Measurements from ENCODE around the gene FNDC3B.

FNDC3B gene

GRCh38 chr3:172176061-172176770 is 136.8 kb downstream of the FNDC3B start:
- no peak for DNase-seq (ENCODE audit: low read depth, low spot score)
- H3K27ac ChIP-seq: no peak overlapping the region

DNA sequence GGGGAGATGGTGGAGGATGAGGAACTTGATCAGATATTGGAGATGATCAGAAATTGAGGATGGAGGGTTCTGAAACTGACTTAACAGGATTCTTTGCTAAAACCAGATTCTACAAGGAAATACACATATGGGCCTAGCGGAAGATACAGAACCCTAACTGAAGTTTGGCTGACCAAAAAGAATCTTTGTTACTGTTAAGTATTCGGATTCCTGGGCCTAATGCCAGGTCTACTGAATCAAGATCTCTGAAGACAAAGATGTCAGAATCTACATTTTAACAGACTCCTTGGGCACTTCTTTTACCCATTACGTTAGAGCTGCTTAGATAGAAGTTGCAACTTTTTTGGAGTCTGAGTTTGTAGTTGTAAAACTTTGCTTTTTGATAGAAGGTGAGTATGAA is 137.7 kb downstream of the FNDC3B start:
- H3K27ac ChIP-seq: no peak overlapping the region
- no peak for DNase-seq (ENCODE audit: low read depth, low spot score)

DNA sequence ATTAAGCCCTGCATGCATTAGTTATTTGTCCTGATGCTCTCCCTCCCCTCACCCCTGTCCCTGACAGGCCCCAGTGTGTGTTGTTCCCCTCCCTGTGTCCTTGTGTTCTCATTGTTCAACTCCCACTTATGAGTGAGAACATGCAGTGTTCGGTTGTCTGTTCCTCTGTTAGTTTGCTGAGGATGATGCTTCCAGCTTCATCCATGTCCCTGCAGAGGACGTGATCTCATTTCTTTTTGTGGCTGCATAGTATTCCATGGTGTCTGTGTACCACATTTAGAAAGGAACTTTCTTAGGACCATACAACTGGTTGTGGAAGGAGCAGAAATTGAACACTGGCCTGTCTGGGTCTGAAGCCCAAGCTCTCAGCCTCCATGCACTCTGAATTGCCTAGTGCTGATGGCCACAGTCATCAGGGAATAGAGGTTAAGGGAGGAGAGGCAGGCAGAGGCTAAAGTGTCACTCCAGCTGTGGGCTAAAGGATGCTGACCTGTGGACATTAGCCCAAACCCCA is 138.5 kb downstream of the FNDC3B start:
- no peak for DNase-seq (ENCODE audit: low read depth, low spot score)
- no peak overlapping the region for H3K27ac ChIP-seq

DNA sequence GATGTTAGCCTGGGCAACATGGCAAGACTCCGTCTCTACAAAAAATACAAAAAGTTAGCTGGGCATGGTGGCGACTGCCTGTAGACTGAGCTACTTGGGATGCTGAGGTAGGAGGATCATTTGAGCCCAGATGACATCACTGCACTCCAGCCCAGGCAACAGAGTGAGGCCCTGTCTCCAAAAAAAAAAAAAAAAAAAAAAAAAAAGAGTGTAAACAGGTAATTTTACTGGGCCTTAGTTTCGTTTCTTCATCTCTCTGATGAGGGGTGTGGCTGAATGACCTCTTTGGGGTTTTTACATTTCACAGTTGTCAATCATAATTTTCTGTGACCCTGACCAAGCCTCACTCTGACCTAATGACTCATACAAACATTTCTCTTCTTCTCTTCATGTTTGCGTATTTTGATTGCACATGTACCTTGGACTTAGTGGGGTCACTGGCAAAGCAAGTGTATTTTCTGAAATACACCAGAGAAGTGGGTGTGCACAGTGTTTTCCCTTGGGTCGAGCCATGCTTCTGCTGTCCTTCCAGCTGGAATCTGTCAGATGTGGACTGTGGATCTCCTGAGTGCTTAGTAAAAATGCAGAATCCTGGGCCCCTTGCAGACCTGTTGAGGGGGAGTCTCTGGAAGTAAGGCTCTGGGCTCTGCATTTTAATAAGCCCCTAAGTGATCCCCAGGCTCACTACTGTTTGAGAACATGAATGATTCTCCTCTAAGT is 140.5 kb downstream of the FNDC3B start:
- no peak overlapping the region for H3K27ac ChIP-seq
- no peak for DNase-seq (ENCODE audit: low read depth, low spot score)

GRCh38 chr3:172180473-172180872 is 141.1 kb downstream of the FNDC3B start:
- no peak for DNase-seq (ENCODE audit: low read depth, low spot score)
- no peak overlapping the region for H3K27ac ChIP-seq

DNA sequence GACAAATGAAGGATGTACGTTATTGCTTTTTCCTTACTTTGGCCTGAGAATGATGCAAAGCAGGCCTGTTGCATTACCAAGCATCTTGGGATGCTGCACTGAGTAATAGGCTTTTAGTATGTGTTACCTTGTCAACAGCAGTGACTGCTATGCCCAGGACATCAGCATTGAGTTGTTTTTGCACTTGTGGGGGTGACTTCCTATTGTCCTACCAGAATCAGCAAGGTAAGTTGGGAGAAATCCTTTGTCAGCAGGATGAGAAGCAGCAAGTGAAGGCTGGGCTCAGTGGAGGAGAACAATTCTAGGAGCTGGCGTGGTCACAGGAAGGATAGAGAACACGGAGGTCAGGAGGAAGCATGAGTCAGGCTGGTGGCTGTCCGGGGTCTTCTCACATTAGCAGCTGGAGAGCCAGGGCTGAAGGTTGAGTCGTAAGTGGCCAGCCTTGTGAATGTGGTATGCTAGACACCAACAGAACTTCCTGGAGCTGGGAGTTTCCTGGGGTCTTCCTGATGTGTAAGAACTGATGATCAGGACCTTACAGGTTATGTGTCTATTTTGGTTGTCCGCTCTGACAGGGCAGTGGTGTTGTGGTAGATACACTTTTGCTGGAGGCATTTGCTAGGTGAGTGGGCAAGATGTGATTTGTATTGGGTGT is 142.7 kb downstream of the FNDC3B start:
- no peak for DNase-seq (ENCODE audit: low read depth, low spot score)
- H3K27ac ChIP-seq: peak overlapping the region; percentile 21

- peak overlapping the region; percentile 21 for H3K27ac ChIP-seq
- DNase-seq (ENCODE audit: low read depth, low spot score): no peak
Observed at GRCh38 chr3:172182797-172183196, 143.4 kb downstream of the FNDC3B start.

DNA sequence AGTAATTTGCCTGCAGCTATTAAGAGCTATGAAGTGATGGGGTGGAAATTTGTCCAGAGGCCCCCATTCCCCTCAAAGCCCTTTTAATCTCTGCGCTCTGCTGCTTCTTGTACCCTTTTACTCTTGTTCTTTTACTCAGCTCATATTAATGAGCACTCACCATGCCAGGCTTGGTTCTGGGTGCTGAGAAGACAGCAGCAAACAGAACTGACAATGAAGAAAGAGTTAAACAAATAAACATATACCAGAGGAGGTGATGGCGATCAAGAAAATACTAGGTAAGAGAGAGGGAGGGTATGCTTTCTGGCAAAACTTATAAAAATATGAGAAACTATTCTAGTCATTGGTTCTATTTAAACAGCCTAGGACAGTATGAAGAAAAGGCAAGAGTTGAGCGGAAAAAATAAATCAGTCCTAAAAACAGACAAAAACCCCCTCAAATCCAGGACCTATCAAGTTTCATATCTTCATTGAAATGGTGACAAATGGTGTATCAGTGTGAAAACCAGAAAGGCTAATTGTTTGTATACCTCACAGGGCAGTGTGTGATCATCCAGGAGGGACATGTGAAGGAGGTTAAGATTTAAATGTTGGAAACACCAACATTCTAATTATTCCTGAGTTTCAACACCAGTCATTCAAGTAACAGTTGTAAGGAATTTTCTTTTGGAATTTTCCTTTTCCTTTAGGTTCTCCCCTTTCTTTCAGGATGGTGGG is 144.9 kb downstream of the FNDC3B start:
- DNase-seq (ENCODE audit: low read depth, low spot score): no peak
- no peak overlapping the region for H3K27ac ChIP-seq

DNA sequence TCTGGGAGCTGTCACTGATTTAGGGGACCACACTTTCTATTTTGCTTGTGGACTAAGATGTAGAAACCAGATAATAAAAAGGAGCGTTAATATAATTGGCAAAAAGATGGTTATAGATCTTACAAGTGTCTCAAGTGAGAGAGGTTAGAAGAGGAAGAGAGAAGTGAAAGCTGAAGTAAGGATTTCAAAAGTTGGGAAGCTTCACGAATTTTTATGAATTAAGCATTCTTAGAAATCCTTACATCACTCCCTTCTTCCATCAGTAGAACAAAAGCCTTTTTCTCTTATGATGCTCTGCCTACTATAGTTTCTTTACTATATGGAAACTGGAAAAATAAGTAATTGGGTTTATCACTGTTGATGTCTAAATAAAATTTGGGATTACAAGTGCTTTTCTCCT is 146.5 kb downstream of the FNDC3B start:
- DNase-seq (ENCODE audit: low read depth, low spot score): no peak
- H3K27ac ChIP-seq: no peak overlapping the region

GRCh38 chr3:172186607-172187006 is 147.2 kb downstream of the FNDC3B start:
- H3K27ac ChIP-seq: no peak overlapping the region
- DNase-seq (ENCODE audit: low read depth, low spot score): no peak

- H3K27ac ChIP-seq: no peak overlapping the region
- DNase-seq (ENCODE audit: low read depth, low spot score): no peak
Observed at GRCh38 chr3:172187511-172187910, 148.1 kb downstream of the FNDC3B start.

DNA sequence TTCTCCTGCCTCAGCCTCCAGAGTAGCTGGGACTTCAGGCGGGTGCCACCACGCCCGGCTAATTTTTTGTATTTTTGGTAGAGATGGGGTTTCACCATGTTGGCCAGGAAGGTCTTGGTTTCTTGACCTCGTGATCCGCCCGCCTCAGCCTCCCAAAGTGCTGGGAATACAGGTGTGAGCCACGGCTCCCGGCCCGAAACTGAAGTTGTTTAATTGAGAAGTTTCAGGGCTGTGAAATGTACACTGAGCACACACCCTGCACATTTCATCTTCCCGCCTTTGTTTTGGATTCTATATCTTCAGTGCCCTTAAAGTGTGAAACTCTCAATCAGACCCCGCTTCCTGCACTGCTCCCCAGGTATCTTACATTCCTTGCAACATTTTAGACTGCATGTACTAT is 149.1 kb downstream of the FNDC3B start:
- H3K27ac ChIP-seq: no peak overlapping the region
- no peak for DNase-seq (ENCODE audit: low read depth, low spot score)

DNA sequence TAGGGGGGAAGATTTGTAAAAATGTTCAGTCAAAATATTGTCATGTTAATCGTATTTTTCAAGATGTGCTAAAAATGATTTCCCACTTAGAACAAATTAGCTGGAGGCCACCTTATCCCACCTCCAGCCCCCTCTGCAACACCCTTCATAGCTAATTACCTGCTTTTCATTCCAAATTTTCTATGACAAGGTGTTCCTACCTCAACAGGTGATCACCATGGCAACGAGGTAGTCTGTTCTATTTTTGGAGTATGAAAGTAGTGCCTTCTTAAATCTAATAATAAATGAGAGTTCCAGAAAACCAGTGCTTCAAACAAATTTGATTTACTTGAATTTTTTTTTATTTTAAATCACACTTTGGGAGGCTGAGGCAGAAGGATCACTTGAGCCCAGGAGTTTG is 149.8 kb downstream of the FNDC3B start:
- DNase-seq (ENCODE audit: low read depth, low spot score): no peak
- no peak overlapping the region for H3K27ac ChIP-seq

- H3K27ac ChIP-seq: no peak overlapping the region
- no peak for DNase-seq (ENCODE audit: low read depth, low spot score)
Observed at GRCh38 chr3:172189987-172190603, 150.7 kb downstream of the FNDC3B start.

DNA sequence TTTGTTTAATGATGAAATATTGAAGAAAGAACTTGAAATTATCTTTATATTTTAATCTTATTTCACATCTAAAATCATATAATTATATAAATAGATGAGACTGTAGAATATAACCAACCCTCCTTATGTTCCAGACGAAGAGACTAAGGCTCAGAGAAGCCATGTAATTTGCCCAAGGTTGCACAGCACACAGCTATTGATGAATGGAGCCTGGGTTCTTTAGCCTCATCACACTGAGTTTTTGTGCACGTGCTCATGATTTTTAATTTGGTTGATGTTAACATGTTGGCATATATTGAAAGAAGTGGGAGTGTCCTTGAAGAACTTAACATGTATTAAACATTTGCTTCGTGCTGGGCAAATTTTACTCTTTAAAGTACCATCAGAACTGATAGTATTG is 151.6 kb downstream of the FNDC3B start:
- no peak overlapping the region for H3K27ac ChIP-seq
- DNase-seq (ENCODE audit: low read depth, low spot score): no peak

DNA sequence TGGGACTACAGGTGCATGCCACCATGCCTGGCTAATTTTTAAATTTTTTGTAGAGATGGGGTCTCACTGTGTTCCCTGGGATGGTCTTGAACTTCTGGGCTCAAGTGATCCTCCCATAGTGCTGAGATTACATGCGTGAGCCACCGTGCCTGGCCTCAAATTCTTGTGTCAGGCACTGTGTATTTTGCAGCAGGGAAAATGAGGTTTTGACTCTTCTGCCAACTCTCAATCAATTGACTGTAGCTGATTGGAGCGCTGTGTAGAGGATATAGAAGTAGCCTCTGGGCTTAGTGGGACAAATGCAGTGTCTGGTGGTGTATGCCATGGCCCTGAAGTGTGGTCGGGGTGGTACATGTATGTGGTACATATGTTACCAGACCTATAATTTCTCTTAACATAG is 152.3 kb downstream of the FNDC3B start:
- DNase-seq (ENCODE audit: low read depth, low spot score): no peak
- H3K27ac ChIP-seq: no peak overlapping the region

DNA sequence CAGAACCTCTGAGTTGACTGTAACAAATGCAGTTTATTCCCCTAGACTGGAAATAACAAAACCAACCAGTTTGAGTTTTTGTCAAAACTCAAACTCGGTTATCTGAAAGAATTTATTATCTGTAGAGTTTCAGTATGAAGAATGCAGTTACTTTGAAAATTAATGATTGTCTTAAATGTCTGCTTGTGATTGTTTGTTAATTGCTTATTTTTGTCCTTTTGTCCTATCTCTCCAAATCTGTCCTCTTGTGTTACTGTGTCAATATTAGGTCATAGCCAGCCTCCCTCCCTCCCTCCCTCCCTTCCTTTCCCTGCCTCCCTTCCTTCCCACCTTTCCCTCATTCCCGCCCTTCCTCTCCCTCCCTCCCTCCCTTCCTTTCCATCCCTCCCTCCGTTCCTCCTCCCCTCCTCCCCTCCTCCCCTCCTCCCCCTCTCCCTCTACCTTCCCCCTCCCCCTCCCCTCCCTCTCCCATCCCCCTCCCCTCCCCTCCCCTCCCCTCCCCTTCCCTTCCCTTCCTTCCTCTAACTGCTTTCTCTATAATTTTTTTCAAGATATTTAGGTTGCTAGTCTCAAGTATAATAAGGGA is 153.5 kb downstream of the FNDC3B start:
- H3K27ac ChIP-seq: no peak overlapping the region
- DNase-seq (ENCODE audit: low read depth, low spot score): no peak

DNA sequence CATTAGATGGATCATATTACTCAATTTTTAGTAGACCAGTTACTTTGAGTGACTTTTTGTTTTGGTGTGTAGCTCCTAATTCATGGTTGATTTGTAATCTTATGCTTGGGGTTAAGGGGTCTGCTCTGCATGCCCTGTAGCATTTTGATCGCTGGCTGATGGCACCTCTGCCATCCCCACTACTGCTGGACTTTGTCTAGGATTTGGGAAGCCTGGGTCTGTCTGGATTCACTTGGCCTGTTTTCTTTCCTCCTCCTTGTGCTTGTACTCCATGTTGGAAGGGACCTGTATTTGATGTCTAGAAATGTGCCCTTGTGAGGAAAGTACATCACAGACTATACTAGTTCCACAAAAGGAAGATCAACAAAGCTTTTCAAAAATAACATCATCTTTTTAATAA is 154.1 kb downstream of the FNDC3B start:
- DNase-seq (ENCODE audit: low read depth, low spot score): no peak
- H3K27ac ChIP-seq: no peak overlapping the region

DNA sequence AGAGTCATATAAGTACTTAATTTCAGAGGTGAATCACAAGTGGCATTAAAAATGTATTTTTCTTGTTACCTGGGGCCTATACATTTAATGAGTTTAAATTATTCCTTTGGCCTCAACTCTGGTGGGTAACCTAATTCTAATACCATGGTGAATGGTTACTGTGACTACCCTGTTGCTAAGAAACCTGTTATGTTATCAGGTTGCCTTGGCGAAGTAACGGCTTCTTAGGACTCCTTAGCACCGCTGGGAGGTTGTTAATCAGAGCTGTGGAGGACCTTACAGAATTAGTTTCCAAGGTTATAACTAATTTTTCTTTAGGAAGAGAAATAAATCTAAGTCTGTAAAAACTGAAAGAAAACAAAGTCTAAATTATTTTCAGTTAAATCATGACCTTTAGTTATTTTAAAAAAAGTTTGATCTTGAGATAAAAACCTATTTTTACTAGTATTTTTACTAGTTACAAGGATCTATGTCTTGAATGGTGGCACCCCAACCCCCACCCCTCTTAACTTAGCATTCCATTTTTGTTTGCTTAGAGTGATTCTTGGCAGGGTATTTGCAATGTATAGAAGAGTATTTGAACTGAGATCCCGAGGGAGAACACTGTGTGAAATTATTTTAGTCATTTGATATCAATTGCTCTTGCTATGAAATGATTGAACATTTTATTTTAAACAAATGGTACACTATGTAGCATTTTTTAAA is 155.5 kb downstream of the FNDC3B start:
- no peak overlapping the region for H3K27ac ChIP-seq
- DNase-seq (ENCODE audit: low read depth, low spot score): no peak

Data from epithelial cell of prostate (primary cell).